GM12878 (cell line): ENCODE measurements around the gene KIRREL2. TPM values are rescaled to one million over a fixed set of nuclear protein-coding genes. Genes with fewer than 3 reads are reported as not detected.

Experiments used
- ATAC-seq: fragments of 200-7000 bp; cut with Tn5 transposase; 3 replicates; pipeline ENCODE4 v1.9.1; 2020; ENCODE audit warnings: mild to moderate bottlenecking, moderate library complexity
- BruUV-seq: library from RNA; stranded (reverse); fragments of 400-500 nt; replicated peaks from 2 replicates; lab custom pipeline; 2021; lab: Mats Ljungman, UMichigan
- CTCF ChIA-PET: fragments of 300-600 bp; sonication (Branson Sonifier 250); formaldehyde crosslinking; extraction: SDS; loops from one replicate; lab custom pipeline; 2021; ENCODE audit warnings: inconsistent platforms; lab: Yijun Ruan, JAX
- POLR2A ChIA-PET: fragments of 350-600 bp; formaldehyde crosslinking; extraction: SDS; loops from one replicate; lab custom pipeline; 2021; ENCODE audit warnings: inconsistent platforms; lab: Charles Lee
- RAD21 ChIA-PET: fragments of 300-600 bp; sonication (Branson Sonifier 250); formaldehyde crosslinking; loops from one replicate; lab custom pipeline; 2023; ENCODE audit warnings: antibody characterized with exemption; ENCODE audit not compliant: unreplicated experiment; lab: Charles Lee
- SMC1A ChIA-PET: fragments of 300-600 bp; sonication (Branson Sonifier 250); formaldehyde crosslinking; loops from one replicate; lab custom pipeline; 2023; ENCODE audit not compliant: unreplicated experiment, uncharacterized antibody; lab: Charles Lee
- DNase-seq: peaks from one replicate; pipeline ENCODE4 v3.0.0-alpha.2; 2011; ENCODE audit warnings: low read depth, low spot score
- FAIRE-seq: peaks from 3 replicates; lab custom pipeline; 2011; peaks lifted over from hg19 to GRCh38; lab: Jason Lieb, UNC
- H2AFZ ChIP-seq: 2 replicates; pipeline ENCODE4 v1.6.0; 2011; ENCODE audit warnings: low read depth, low read length, control low read depth; ENCODE audit not compliant: control insufficient read depth
- H3K27ac ChIP-seq: 2 replicates; pipeline ENCODE4 v1.5.1; 2011; ENCODE audit warnings: control low read depth; ENCODE audit not compliant: control insufficient read depth, insufficient read depth
- H3K27me3 ChIP-seq, 2 experiments: replicated peaks in 1 of 2; 2 replicates each; pipeline versions ENCODE4 v1.6.0 to v1.6.1; 2011; ENCODE audit warnings: low read length in 1 of 2; ENCODE audit not compliant: control insufficient read depth in 2 of 2, insufficient read depth in 2 of 2
- H3K36me3 ChIP-seq, 2 experiments: 2 replicates each; pipeline ENCODE4 v1.5.1; 2011; ENCODE audit warnings: low read length in 1 of 2; ENCODE audit not compliant: control insufficient read depth in 2 of 2, insufficient read depth in 2 of 2
- H3K4me1 ChIP-seq: 2 replicates; pipeline ENCODE4 v1.6.1; 2011; ENCODE audit warnings: mild to moderate bottlenecking, low read length, moderate library complexity, mixed read lengths; ENCODE audit not compliant: control insufficient read depth, insufficient read depth
- H3K4me2 ChIP-seq: 2 replicates; pipeline ENCODE4 v1.6.0; 2011; ENCODE audit warnings: control low read depth; ENCODE audit not compliant: control insufficient read depth, insufficient read depth
- H3K4me3 ChIP-seq: fragments of 200-600 bp; sonication (generic); 2 replicates; pipeline ENCODE4 v1.5.1; 2016
- H3K79me2 ChIP-seq: 2 replicates; pipeline ENCODE4 v1.6.0; 2011; ENCODE audit warnings: low read length; ENCODE audit not compliant: control insufficient read depth, insufficient read depth
- H3K9ac ChIP-seq: 2 replicates; pipeline ENCODE4 v1.8.0; 2011; ENCODE audit warnings: low read length, control low read depth, mixed read lengths; ENCODE audit not compliant: control insufficient read depth, insufficient read depth
- H3K9me3 ChIP-seq: replicated peaks from 3 replicates; pipeline ENCODE4 v1.5.1; 2011; ENCODE audit warnings: mild to moderate bottlenecking, low read length; ENCODE audit not compliant: control insufficient read depth, insufficient read depth
- H4K20me1 ChIP-seq: 2 replicates; pipeline ENCODE4 v1.6.0; 2011; ENCODE audit not compliant: control insufficient read depth, insufficient read depth
- ATF7 ChIP-seq: fragments of 450-650 bp; IDR thresholded peaks from 2 replicates; pipeline ENCODE4 v1.6.1; 2016; ENCODE audit warnings: low read depth, mild to moderate bottlenecking
- CBX3 ChIP-seq: fragments of 200-600 bp; sonication (generic); IDR thresholded peaks from 2 replicates; pipeline ENCODE4 v1.6.1; 2016; ENCODE audit warnings: low read depth, borderline replicate concordance
- CEBPB ChIP-seq, 2 experiments: fragments of 150-350 bp in 1 of 2; IDR thresholded peaks; 2 replicates each; pipeline ENCODE4 v1.6.1; 2012 to 2014; ENCODE audit warnings: low read depth in 2 of 2, low read length in 2 of 2, borderline replicate concordance in 1 of 2, inconsistent platforms in 1 of 2
- ETV6 ChIP-seq, 2 experiments: fragments of 450-650 bp in 1 of 2; IDR thresholded peaks in 1 of 2; conservative IDR thresholded peaks in 1 of 2; 2 replicates each; pipeline ENCODE4 v1.6.1; 2014; ENCODE audit warnings: antibody characterized with exemption in 1 of 2, borderline replicate concordance in 1 of 2, low read depth in 1 of 2, mild to moderate bottlenecking in 1 of 2, moderate library complexity in 1 of 2
- HDGF ChIP-seq: fragments of 450-650 bp; IDR thresholded peaks from 2 replicates; pipeline ENCODE4 v1.6.1; 2016; ENCODE audit warnings: antibody characterized with exemption
- MTA3 ChIP-seq: IDR thresholded peaks from 2 replicates; pipeline ENCODE4 v1.6.1; 2012; ENCODE audit warnings: low read length, inconsistent platforms, borderline replicate concordance
- POLR2A ChIP-seq: IDR thresholded peaks from 2 replicates; pipeline ENCODE4 v1.6.1; 2011; ENCODE audit warnings: low read depth, mild to moderate bottlenecking, low read length
- SMARCA5 ChIP-seq: fragments of 450-650 bp; IDR thresholded peaks from 2 replicates; pipeline ENCODE4 v1.6.1; 2017; ENCODE audit warnings: mild to moderate bottlenecking
- SUPT20H ChIP-seq: IDR thresholded peaks from 2 replicates; pipeline ENCODE4 v1.6.1; 2011; ENCODE audit warnings: low read depth, mild to moderate bottlenecking, low read length, moderate library complexity, borderline replicate concordance; ENCODE audit not compliant: control insufficient read depth
- TAF1 ChIP-seq: IDR thresholded peaks from 2 replicates; pipeline ENCODE4 v1.6.1; 2011; ENCODE audit warnings: mild to moderate bottlenecking, low read depth, low read length, borderline replicate concordance
- TBL1XR1 ChIP-seq: IDR thresholded peaks from 2 replicates; pipeline ENCODE4 v1.6.1; 2012; ENCODE audit warnings: low read depth, low read length, improper control_type of control experiment
- ZNF384 ChIP-seq: IDR thresholded peaks from 2 replicates; pipeline ENCODE4 v1.6.1; 2012; ENCODE audit warnings: low read depth, mild to moderate bottlenecking, low read length, improper control_type of control experiment, borderline replicate concordance
- WGBS: methylation state at CpG from one replicate; pipeline ENCODE4 v1.1.6; 2016; ENCODE audit warnings: low lambda C conversion rate; ENCODE audit not compliant: insufficient replicate concordance, insufficient coverage; ENCODE audit errors: missing lambda C conversion rate; 5-methylcytosine and 5-hydroxymethylcytosine counted together
- in situ Hi-C: fragments of 300-500 bp; cut with MboI; formaldehyde crosslinking; loops from 9 replicates; pipeline ENCODE4 v1.14.3; 2018; ENCODE audit warnings: mixed read lengths
- intact Hi-C: fragments of 100-400 bp; cut with micrococcal nuclease; formaldehyde crosslinking; loops from one replicate; pipeline ENCODE4 v1.14.2; 2022; ENCODE audit not compliant: unreplicated experiment
- polyA plus RNA-seq, 11 experiments: library from polyadenylated mRNA; depleted of rRNA in 4 of 11; unstranded in 6 of 11; stranded (reverse) in 5 of 11; fragments of >200 nt; fragmentation: Nextera tagmentation in 4 of 11; fragmentation: Illumina TruSeq in 1 of 11; extraction: Ambion mirVana in 4 of 11; extraction: Trizol in 1 of 11; gene quantifications; 1 replicate in 1 of 11; 2 replicates in 10 of 11; pipeline versions ENCODE4 v1.2.1 to v1.2.3, GENCODE V29; 2011 to 2016; ENCODE audit warnings: inconsistent platforms in 2 of 11, missing spikeins in 2 of 11, low read depth in 1 of 11
- total RNA-seq, 4 experiments: library from RNA; depleted of rRNA in 3 of 4; stranded (reverse); fragments of >200 nt in 3 of 4; fragmentation: Illumina TruSeq in 1 of 4; extraction: Trizol in 1 of 4; gene quantifications; 2 replicates each; pipeline versions ENCODE4 v1.2.1 to v1.2.3, GENCODE V29; 2013 to 2021
- TF ChIP-seq, protein P1 (sequence below): fragments of 450-650 bp; IDR thresholded peaks from 2 replicates; pipeline ENCODE4 v1.6.1; 2018; ENCODE audit warnings: mild to moderate bottlenecking, low read depth, moderate library complexity; ENCODE audit not compliant: partially characterized antibody

Gene KIRREL2
- total and polyA plus RNA-seq, 10 of the 15 experiments (the other 5 are each of a cell fraction or from before 2014, with no cell fraction given): 0.03 to 0.06 TPM; not detected in 8

DNA sequence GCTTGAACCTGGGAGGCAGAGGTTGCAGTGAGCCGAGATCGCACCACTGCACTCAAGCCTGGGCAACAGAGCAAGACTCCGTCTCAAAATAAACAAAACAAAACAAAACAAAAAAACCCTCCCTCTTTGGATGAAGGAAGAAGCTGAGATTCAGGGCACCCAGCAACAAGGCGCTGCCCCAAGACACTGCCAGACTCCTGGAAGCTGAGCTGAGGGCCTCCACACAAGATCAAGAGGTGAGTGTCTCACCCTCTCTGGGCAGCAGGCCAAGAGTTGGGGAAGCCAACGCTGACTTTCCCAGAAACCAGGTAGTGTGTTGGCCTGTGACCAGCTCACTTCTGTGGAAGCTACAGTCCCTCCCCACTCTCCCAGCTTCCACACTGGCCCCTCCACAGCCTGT is 55.1 kb downstream of the KIRREL2 start:
- H3K36me3 ChIP-seq: no peaks in the 10 kb centered on the region
- H3K4me3 ChIP-seq: no peak overlapping the region
- 0 out of 2 replicates have a peak overlapping the region, but pooled peaks have one; percentile 47 for H3K4me2 ChIP-seq
- RAD21 ChIA-PET: interaction anchor here (0.9 to 4.4 kb wide), 5 partner anchors 17 to 199 kb away, joined by 3 to 21 read pairs (median 5); no protein-coding TSS in a partner anchor
- POLR2A ChIA-PET: interaction anchor here (0.6 to 5.5 kb wide), 6 partner anchors 8 to 264 kb away, joined by 3 to 48 read pairs (median 6); partner anchors contain the start of genes COX6B1 and NFKBID
- peak overlapping the region; percentile 57; the same call in 1 of the 2 replicates for H3K27ac ChIP-seq
- H4K20me1 ChIP-seq: no peaks in the 10 kb centered on the region
- in situ Hi-C loops (no loop called here), intact Hi-C loops (no loop called here)
- 37% methylated on average over 5 of the region's 5 CpGs for WGBS
- no peaks in the 10 kb centered on the region for H3K27me3 ChIP-seq
- ATAC-seq (no peak), FAIRE-seq (no peak), DNase-seq (no peak)
- no TSS peak for BruUV-seq
- SMC1A ChIA-PET: interaction anchor here (0.9 to 7.9 kb wide), 6 partner anchors 8 to 199 kb away, joined by 3 to 68 read pairs (median 4); no protein-coding TSS in a partner anchor
- H3K79me2 ChIP-seq: no peaks in the 10 kb centered on the region
- TF ChIP-seq SUPT20H (no peak), HDGF (0 out of 2 replicates have a peak, but pooled peaks have one; percentile 28)
- no peaks in the 10 kb centered on the region for H3K9me3 ChIP-seq
- H2AFZ ChIP-seq: no peak overlapping the region
- no peak overlapping the region for H3K9ac ChIP-seq
- CTCF ChIA-PET: interaction anchor here (0.7 to 1.7 kb wide), 7 partner anchors 14 to 219 kb away, joined by 3 to 7 read pairs (median 4); no protein-coding TSS in a partner anchor
- peaks cover 65% of the 10 kb centered on the region for H3K4me1 ChIP-seq

DNA sequence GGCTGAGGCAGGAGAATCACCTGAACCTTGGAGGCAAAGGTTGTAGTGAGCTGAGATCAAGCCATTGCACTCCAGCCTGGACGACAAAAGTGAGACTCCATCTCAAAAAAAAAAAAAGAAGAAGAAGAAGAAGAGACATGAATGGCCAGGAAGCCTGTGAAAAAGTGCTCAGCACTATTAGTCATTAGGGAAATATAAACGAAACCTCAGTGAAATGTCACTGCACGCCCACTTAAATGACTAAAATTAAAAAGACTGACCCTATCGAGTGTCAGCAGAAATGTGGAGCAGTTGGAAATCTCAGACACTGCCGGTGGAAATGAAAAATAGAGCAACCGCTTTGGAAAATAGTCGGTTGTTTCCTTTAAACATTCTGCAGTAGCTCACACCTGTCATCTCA is 56.9 kb downstream of the KIRREL2 start:
- DNase-seq (no peak), ATAC-seq (peak; percentile 36), FAIRE-seq (no peak)
- ChIA-PET POLR2A (interaction anchor here (0.8 to 5.5 kb wide), 4 partner anchors 10 to 201 kb away, joined by 3 to 48 read pairs (median 13); no protein-coding TSS in a partner anchor), RAD21 (interaction anchor here (1.0 to 4.4 kb wide), 3 partner anchors 15 to 31 kb away, joined by 3 to 21 read pairs (median 6); no protein-coding TSS in a partner anchor), SMC1A (interaction anchor here (0.9 to 7.9 kb wide), 4 partner anchors 12 to 167 kb away, joined by 3 to 68 read pairs (median 8); no protein-coding TSS in a partner anchor), CTCF (interaction anchor here (0.7 to 3.8 kb wide), 4 partner anchors 8 to 18 kb away, joined by 3 to 12 read pairs (median 6); no protein-coding TSS in a partner anchor)
- Histone ChIP-seq H3K9me3 (no peaks in the 10 kb centered on the region), H3K79me2 (no peaks in the 10 kb centered on the region), H3K27ac (peak overlapping the region; percentile 80), H3K4me1 (peaks cover 61% of the 10 kb centered on the region), H3K27me3 (no peaks in the 10 kb centered on the region), H3K4me3 (no peak overlapping the region), H3K36me3 (no peaks in the 10 kb centered on the region), H3K9ac (peak overlapping the region; percentile 37), H2AFZ (peak overlapping the region; percentile 69), H3K4me2 (peak overlapping the region; percentile 63), H4K20me1 (no peaks in the 10 kb centered on the region)
- WGBS: 4% methylated on average over 6 of the region's 7 CpGs
- BruUV-seq: no TSS peak
- in situ Hi-C loops (no loop called here), intact Hi-C loops (no loop called here)
- no peak for TF ChIP-seq POLR2A
- TF ChIP-seq TAF1: no peak
- no peak for TF ChIP-seq MTA3
- TF ChIP-seq ATF7: peak; percentile 77
- no peak for TF ChIP-seq CBX3
- TF ChIP-seq, protein P1, sequence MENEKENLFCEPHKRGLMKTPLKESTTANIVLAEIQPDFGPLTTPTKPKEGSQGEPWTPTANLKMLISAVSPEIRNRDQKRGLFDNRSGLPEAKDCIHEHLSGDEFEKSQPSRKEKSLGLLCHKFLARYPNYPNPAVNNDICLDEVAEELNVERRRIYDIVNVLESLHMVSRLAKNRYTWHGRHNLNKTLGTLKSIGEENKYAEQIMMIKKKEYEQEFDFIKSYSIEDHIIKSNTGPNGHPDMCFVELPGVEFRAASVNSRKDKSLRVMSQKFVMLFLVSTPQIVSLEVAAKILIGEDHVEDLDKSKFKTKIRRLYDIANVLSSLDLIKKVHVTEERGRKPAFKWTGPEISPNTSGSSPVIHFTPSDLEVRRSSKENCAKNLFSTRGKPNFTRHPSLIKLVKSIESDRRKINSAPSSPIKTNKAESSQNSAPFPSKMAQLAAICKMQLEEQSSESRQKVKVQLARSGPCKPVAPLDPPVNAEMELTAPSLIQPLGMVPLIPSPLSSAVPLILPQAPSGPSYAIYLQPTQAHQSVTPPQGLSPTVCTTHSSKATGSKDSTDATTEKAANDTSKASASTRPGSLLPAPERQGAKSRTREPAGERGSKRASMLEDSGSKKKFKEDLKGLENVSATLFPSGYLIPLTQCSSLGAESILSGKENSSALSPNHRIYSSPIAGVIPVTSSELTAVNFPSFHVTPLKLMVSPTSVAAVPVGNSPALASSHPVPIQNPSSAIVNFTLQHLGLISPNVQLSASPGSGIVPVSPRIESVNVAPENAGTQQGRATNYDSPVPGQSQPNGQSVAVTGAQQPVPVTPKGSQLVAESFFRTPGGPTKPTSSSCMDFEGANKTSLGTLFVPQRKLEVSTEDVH: no peak
- no peak for TF ChIP-seq SMARCA5
- TF ChIP-seq ETV6 (conservative IDR thresholded peaks at IDR 0.05 in 1 of 2, IDR thresholded peaks at IDR 0.05 in 1 of 2; ENCODE audit: borderline replicate concordance in 1 of 2, low read depth in 1 of 2): no peak
- peak; percentile 83 for TF ChIP-seq ZNF384
- TF ChIP-seq CEBPB (IDR thresholded peaks at IDR 0.05; ENCODE audit: borderline replicate concordance in 1 of 2, low read depth in 2 of 2, low read length in 2 of 2): no peak
- no peak for TF ChIP-seq TBL1XR1
